Measurements from ENCODE around the gene TNS1. TPM values are rescaled to one million over a fixed set of nuclear protein-coding genes. Genes with fewer than 3 reads are reported as not detected.

TNS1 gene
- total and polyA plus RNA-seq, 10 of the 15 experiments (the other 5 are each of a cell fraction or from before 2014, with no cell fraction given): 0.05 to 0.44 TPM; not detected in 8

DNA sequence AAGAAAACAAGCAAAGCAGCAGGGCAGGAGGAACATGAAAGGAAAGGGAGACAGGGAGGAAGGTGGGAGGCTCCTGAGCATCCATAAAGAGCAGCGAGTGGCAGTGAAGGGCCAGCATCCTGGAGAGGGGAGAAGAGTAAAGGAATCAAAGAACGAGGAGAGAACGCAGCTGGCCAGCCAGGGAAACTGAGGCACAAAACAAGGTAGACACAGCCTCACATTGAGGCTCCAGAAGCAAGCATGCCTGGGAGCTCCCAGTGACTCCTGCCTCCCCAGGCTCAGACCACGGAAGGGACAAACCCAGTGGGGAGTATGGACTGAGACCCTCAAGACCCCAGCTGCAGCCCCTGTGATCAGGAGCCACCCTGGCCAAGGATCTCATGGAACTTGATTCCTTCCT, 14.0 kb upstream of the TNS1 start (continued):
- TF ChIP-seq, protein P1, sequence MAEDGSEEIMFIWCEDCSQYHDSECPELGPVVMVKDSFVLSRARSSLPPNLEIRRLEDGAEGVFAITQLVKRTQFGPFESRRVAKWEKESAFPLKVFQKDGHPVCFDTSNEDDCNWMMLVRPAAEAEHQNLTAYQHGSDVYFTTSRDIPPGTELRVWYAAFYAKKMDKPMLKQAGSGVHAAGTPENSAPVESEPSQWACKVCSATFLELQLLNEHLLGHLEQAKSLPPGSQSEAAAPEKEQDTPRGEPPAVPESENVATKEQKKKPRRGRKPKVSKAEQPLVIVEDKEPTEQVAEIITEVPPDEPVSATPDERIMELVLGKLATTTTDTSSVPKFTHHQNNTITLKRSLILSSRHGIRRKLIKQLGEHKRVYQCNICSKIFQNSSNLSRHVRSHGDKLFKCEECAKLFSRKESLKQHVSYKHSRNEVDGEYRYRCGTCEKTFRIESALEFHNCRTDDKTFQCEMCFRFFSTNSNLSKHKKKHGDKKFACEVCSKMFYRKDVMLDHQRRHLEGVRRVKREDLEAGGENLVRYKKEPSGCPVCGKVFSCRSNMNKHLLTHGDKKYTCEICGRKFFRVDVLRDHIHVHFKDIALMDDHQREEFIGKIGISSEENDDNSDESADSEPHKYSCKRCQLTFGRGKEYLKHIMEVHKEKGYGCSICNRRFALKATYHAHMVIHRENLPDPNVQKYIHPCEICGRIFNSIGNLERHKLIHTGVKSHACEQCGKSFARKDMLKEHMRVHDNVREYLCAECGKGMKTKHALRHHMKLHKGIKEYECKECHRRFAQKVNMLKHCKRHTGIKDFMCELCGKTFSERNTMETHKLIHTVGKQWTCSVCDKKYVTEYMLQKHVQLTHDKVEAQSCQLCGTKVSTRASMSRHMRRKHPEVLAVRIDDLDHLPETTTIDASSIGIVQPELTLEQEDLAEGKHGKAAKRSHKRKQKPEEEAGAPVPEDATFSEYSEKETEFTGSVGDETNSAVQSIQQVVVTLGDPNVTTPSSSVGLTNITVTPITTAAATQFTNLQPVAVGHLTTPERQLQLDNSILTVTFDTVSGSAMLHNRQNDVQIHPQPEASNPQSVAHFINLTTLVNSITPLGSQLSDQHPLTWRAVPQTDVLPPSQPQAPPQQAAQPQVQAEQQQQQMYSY (CRISPR knock-in tag; IDR thresholded peaks at IDR 0.05): no peak
- TF ChIP-seq, protein P2, sequence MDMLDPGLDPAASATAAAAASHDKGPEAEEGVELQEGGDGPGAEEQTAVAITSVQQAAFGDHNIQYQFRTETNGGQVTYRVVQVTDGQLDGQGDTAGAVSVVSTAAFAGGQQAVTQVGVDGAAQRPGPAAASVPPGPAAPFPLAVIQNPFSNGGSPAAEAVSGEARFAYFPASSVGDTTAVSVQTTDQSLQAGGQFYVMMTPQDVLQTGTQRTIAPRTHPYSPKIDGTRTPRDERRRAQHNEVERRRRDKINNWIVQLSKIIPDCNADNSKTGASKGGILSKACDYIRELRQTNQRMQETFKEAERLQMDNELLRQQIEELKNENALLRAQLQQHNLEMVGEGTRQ (IDR thresholded peaks at IDR 0.05; ENCODE audit: borderline replicate concordance, low read depth, low read length): no peak
- TF ChIP-seq JUNB (IDR thresholded peaks at IDR 0.05) (no peak), POU2F2 (IDR thresholded peaks at IDR 0.05; ENCODE audit: borderline replicate concordance, low read depth, low read length) (no peak), ZBED1 (IDR thresholded peaks at IDR 0.05; ENCODE audit: borderline replicate concordance) (no peak), TBL1XR1 (IDR thresholded peaks at IDR 0.05; ENCODE audit: low read depth, low read length) (no peak)

DNA sequence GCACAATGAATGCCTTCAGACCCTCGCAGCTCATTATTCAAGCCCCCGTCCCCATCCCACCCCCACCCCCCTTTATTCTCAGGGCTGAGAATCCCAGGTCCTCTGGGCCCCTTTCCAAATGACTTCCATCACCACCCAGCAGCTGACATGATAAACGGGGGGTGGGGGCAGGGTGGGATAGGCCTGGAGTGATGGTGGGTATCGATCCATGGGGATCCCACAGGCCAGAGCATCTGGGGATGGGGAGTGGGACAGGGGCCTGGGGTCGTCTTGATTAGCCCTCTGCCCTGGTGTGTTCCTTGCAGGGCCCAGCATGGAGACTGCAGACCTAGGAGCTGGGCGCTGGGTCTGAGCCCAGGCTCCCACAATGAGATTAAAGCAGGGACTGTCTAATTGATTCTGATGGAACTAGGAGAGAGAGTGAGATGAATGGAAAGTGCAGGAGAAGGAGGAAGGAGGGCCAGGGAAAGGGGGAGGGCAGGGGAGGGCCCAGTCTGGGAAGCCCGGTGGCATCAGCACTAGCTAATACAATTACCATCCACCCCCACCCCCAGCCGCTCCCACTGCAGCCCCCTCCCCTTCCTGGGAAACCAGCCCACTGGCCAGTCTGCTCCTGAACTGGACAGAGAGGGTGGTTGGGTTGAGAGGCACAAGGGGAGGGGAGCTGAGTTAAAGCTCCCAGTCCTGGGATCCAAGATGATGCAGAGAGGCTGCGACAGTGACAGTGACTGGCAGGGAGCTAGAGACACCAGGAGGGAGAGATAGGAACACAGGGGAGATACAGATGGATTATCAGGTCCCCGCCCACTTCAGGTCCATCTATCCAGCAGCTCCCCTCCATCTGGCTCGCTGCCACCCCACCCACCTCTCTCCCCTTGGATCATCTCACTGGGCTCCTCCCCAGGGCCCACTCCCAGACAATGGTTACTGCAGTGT, 13.1 kb upstream of the TNS1 start:
- RAD21 ChIA-PET (ENCODE audit: unreplicated experiment): no interaction called here
- Histone ChIP-seq H3K4me2 (ENCODE audit: control insufficient read depth, insufficient read depth) (no peak overlapping the region), H3K79me2 (ENCODE audit: control insufficient read depth, insufficient read depth, low read length) (no peaks in the 10 kb centered on the region), H3K27ac (ENCODE audit: control insufficient read depth, insufficient read depth) (no peak overlapping the region), H3K9ac (ENCODE audit: control insufficient read depth, insufficient read depth, low read length) (no peak overlapping the region), H4K20me1 (ENCODE audit: control insufficient read depth, insufficient read depth) (no peaks in the 10 kb centered on the region), H3K4me1 (ENCODE audit: control insufficient read depth, insufficient read depth, low read length) (no peaks in the 10 kb centered on the region), H3K36me3 (ENCODE audit: control insufficient read depth in 2 of 2, insufficient read depth in 2 of 2, low read length in 1 of 2) (no peaks in the 10 kb centered on the region), H3K27me3 (replicated peaks in 1 of 2; ENCODE audit: control insufficient read depth in 2 of 2, insufficient read depth in 2 of 2, low read length in 1 of 2) (peaks cover 2 to 4% of the 10 kb centered on the region in 2 experiments; a peak in 2 of 4 replicates), H3K4me3 (no peak overlapping the region), H3K9me3 (replicated peaks; ENCODE audit: control insufficient read depth, insufficient read depth, low read length) (no peaks in the 10 kb centered on the region), H2AFZ (ENCODE audit: control insufficient read depth, low read depth, low read length) (no peak overlapping the region)
- intact Hi-C loops (cut with micrococcal nuclease; ENCODE audit: unreplicated experiment): no loop called here
- in situ Hi-C loops (cut with MboI): no loop called here
- BruUV-seq (replicated peaks): no TSS peak
- WGBS (ENCODE audit: insufficient coverage, insufficient replicate concordance, low lambda C conversion rate, missing lambda C conversion rate): 6% methylated on average over 6 of the region's 11 CpGs
- POLR2A ChIA-PET: no interaction called here
- ATAC-seq (no peak), DNase-seq (ENCODE audit: low read depth, low spot score) (no peak), FAIRE-seq (no peak)
- CTCF ChIA-PET: no interaction called here
- SMC1A ChIA-PET (ENCODE audit: uncharacterized antibody, unreplicated experiment): no interaction called here
- TF ChIP-seq ESRRA (IDR thresholded peaks at IDR 0.05; ENCODE audit: low read length): no peak
- TF ChIP-seq NRF1 (conservative IDR thresholded peaks at IDR 0.05; ENCODE audit: low read depth, low read length): no peak
- TF ChIP-seq, protein P3, sequence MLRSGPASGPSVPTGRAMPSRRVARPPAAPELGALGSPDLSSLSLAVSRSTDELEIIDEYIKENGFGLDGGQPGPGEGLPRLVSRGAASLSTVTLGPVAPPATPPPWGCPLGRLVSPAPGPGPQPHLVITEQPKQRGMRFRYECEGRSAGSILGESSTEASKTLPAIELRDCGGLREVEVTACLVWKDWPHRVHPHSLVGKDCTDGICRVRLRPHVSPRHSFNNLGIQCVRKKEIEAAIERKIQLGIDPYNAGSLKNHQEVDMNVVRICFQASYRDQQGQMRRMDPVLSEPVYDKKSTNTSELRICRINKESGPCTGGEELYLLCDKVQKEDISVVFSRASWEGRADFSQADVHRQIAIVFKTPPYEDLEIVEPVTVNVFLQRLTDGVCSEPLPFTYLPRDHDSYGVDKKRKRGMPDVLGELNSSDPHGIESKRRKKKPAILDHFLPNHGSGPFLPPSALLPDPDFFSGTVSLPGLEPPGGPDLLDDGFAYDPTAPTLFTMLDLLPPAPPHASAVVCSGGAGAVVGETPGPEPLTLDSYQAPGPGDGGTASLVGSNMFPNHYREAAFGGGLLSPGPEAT (IDR thresholded peaks at IDR 0.05; ENCODE audit: low read depth): no peak
- TF ChIP-seq, protein P4, sequence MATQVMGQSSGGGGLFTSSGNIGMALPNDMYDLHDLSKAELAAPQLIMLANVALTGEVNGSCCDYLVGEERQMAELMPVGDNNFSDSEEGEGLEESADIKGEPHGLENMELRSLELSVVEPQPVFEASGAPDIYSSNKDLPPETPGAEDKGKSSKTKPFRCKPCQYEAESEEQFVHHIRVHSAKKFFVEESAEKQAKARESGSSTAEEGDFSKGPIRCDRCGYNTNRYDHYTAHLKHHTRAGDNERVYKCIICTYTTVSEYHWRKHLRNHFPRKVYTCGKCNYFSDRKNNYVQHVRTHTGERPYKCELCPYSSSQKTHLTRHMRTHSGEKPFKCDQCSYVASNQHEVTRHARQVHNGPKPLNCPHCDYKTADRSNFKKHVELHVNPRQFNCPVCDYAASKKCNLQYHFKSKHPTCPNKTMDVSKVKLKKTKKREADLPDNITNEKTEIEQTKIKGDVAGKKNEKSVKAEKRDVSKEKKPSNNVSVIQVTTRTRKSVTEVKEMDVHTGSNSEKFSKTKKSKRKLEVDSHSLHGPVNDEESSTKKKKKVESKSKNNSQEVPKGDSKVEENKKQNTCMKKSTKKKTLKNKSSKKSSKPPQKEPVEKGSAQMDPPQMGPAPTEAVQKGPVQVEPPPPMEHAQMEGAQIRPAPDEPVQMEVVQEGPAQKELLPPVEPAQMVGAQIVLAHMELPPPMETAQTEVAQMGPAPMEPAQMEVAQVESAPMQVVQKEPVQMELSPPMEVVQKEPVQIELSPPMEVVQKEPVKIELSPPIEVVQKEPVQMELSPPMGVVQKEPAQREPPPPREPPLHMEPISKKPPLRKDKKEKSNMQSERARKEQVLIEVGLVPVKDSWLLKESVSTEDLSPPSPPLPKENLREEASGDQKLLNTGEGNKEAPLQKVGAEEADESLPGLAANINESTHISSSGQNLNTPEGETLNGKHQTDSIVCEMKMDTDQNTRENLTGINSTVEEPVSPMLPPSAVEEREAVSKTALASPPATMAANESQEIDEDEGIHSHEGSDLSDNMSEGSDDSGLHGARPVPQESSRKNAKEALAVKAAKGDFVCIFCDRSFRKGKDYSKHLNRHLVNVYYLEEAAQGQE (IDR thresholded peaks at IDR 0.05; ENCODE audit: low read depth, low read length): no peak
- TF ChIP-seq CBX3 (IDR thresholded peaks at IDR 0.05; ENCODE audit: borderline replicate concordance, low read depth): no peak
- no peak for TF ChIP-seq TAF1 (IDR thresholded peaks at IDR 0.05; ENCODE audit: borderline replicate concordance, low read depth, low read length)
